H9 (cell line): ENCODE data around the gene ANKRD11. TPM values are rescaled to one million over a fixed set of nuclear protein-coding genes. Genes with fewer than 3 reads are reported as not detected.

Experiments used
- DNase-seq: peaks from one replicate; pipeline ENCODE4 v3.0.0-alpha.2; 2017
- H2AFZ ChIP-seq: one replicate; pipeline ENCODE4 v1.6.1; 2013; ENCODE audit warnings: mild to moderate bottlenecking, low read length, control low read depth, moderate library complexity
- H2AK5ac ChIP-seq: 2 replicates; pipeline ENCODE4 v1.6.1; 2013; ENCODE audit warnings: low read length, control low read depth, mixed read lengths; ENCODE audit not compliant: insufficient read length
- H2BK120ac ChIP-seq: one replicate; pipeline ENCODE4 v1.6.1; 2013; ENCODE audit warnings: low read depth, mild to moderate bottlenecking, low read length, control low read depth, inconsistent platforms; ENCODE audit not compliant: poor library complexity, severe bottlenecking
- H2BK12ac ChIP-seq: 2 replicates; pipeline ENCODE4 v1.6.1; 2013; ENCODE audit warnings: low read length, control low read depth, mixed read lengths, low read depth; ENCODE audit not compliant: insufficient read length
- H2BK15ac ChIP-seq: 2 replicates; pipeline ENCODE4 v1.6.1; 2013; ENCODE audit warnings: low read depth, low read length, control low read depth
- H2BK20ac ChIP-seq: one replicate; pipeline ENCODE4 v1.6.1; 2013; ENCODE audit warnings: low read depth, mild to moderate bottlenecking, low read length, control low read depth, inconsistent platforms; ENCODE audit not compliant: poor library complexity, severe bottlenecking
- H2BK5ac ChIP-seq: 2 replicates; pipeline ENCODE4 v1.6.1; 2013; ENCODE audit warnings: low read length, control low read depth, mixed read lengths; ENCODE audit not compliant: insufficient read length
- H3K14ac ChIP-seq: 2 replicates; pipeline ENCODE4 v1.6.1; 2013; ENCODE audit warnings: low read length, control low read depth; ENCODE audit not compliant: insufficient read depth
- H3K18ac ChIP-seq: 2 replicates; pipeline ENCODE4 v1.6.1; 2013; ENCODE audit warnings: low read depth, mild to moderate bottlenecking, mixed read lengths, low read length, control low read depth; ENCODE audit not compliant: insufficient read length
- H3K23ac ChIP-seq: 2 replicates; pipeline ENCODE4 v1.6.1; 2013; ENCODE audit warnings: low read length, control low read depth, mixed read lengths, low read depth; ENCODE audit not compliant: insufficient read length
- H3K23me2 ChIP-seq: 2 replicates; pipeline ENCODE4 v1.6.1; 2013; ENCODE audit warnings: low read depth, mild to moderate bottlenecking, mixed read lengths, low read length, control low read depth; ENCODE audit not compliant: insufficient read length, poor library complexity, severe bottlenecking
- H3K27ac ChIP-seq: 2 replicates; pipeline ENCODE4 v1.5.1; 2013; ENCODE audit warnings: low read length, control low read depth, mixed read lengths, low read depth; ENCODE audit not compliant: insufficient read length
- H3K27me3 ChIP-seq: 2 replicates; pipeline ENCODE4 v1.6.1; 2013; ENCODE audit warnings: low read length, control low read depth, inconsistent platforms; ENCODE audit not compliant: insufficient read depth
- H3K4ac ChIP-seq: 2 replicates; pipeline ENCODE4 v1.6.1; 2013; ENCODE audit warnings: low read depth, mild to moderate bottlenecking, control low read depth, inconsistent platforms, low read length, moderate library complexity
- H3K4me1 ChIP-seq: 2 replicates; pipeline ENCODE4 v1.6.1; 2013; ENCODE audit warnings: low read length, control low read depth, inconsistent platforms; ENCODE audit not compliant: insufficient read depth
- H3K4me2 ChIP-seq: 2 replicates; pipeline ENCODE4 v1.6.1; 2013; ENCODE audit warnings: low read length, control low read depth, mixed read lengths; ENCODE audit not compliant: insufficient read length, insufficient read depth
- H3K56ac ChIP-seq: 2 replicates; pipeline ENCODE4 v1.6.1; 2013; ENCODE audit warnings: low read depth, mild to moderate bottlenecking, mixed read lengths, low read length, control low read depth; ENCODE audit not compliant: insufficient read length
- H3K79me1 ChIP-seq: 2 replicates; pipeline ENCODE4 v1.6.1; 2013; ENCODE audit warnings: low read depth, mild to moderate bottlenecking, moderate library complexity, low read length, control low read depth, inconsistent platforms; ENCODE audit not compliant: insufficient read depth, poor library complexity, severe bottlenecking
- H3K79me2 ChIP-seq: 2 replicates; pipeline ENCODE4 v1.6.1; 2013; ENCODE audit warnings: low read length, control low read depth, inconsistent platforms; ENCODE audit not compliant: insufficient read depth
- H3K9ac ChIP-seq: 2 replicates; pipeline ENCODE4 v1.6.1; 2013; ENCODE audit warnings: low read length, control low read depth, mixed read lengths; ENCODE audit not compliant: insufficient read length; ENCODE audit errors: extremely low read depth
- H3K9me3 ChIP-seq: one replicate; pipeline ENCODE4 v1.6.1; 2013; ENCODE audit warnings: low read depth, low read length, inconsistent platforms; ENCODE audit not compliant: control insufficient read depth
- H3T11ph ChIP-seq: one replicate; pipeline ENCODE4 v1.6.1; 2013; ENCODE audit warnings: mild to moderate bottlenecking, low read length, control low read depth, inconsistent platforms
- H4K20me1 ChIP-seq: one replicate; pipeline ENCODE4 v1.6.1; 2013; ENCODE audit not compliant: control insufficient read depth, insufficient read length, insufficient read depth
- H4K5ac ChIP-seq: 2 replicates; pipeline ENCODE4 v1.6.1; 2013; ENCODE audit warnings: low read depth, mild to moderate bottlenecking, mixed read lengths, low read length, control low read depth; ENCODE audit not compliant: insufficient read length
- H4K8ac ChIP-seq: replicated peaks from 2 replicates; pipeline ENCODE4 v1.6.1; 2013; ENCODE audit warnings: low read length, control low read depth, mixed read lengths, low read depth; ENCODE audit not compliant: insufficient read length
- H4K91ac ChIP-seq: 2 replicates; pipeline ENCODE4 v1.6.1; 2013; ENCODE audit warnings: low read depth, mild to moderate bottlenecking, moderate library complexity, mixed read lengths, low read length, control low read depth; ENCODE audit not compliant: insufficient read length
- H3K27ac Mint-ChIP-seq, 3 experiments: 2 replicates in 2 of 3; 3 replicates in 1 of 3; pipeline ENCODE4 v1.8.0; 2020 to 2021; ENCODE audit warnings: mixed read lengths in 3 of 3, mild to moderate bottlenecking in 1 of 3, moderate library complexity in 1 of 3
- H3K27me3 Mint-ChIP-seq: 2 replicates; pipeline ENCODE4 v1.8.0; 2021; ENCODE audit warnings: low read depth, mild to moderate bottlenecking, moderate library complexity, mixed read lengths
- H3K36me3 Mint-ChIP-seq, 3 experiments: 2 replicates in 2 of 3; 3 replicates in 1 of 3; pipeline ENCODE4 v1.8.0; 2020 to 2021; ENCODE audit warnings: low read depth in 3 of 3, mixed read lengths in 3 of 3; ENCODE audit not compliant: insufficient read depth in 1 of 3
- H3K4me1 Mint-ChIP-seq, 2 experiments: 2 replicates each; pipeline ENCODE4 v1.8.0; 2020; ENCODE audit warnings: mixed read lengths in 2 of 2
- H3K4me3 Mint-ChIP-seq, 2 experiments: 2 replicates in 1 of 2; 3 replicates in 1 of 2; pipeline ENCODE4 v1.8.0; 2020 to 2021; ENCODE audit warnings: mild to moderate bottlenecking in 2 of 2, mixed read lengths in 2 of 2, moderate library complexity in 1 of 2
- H3K9me3 Mint-ChIP-seq, 2 experiments: 2 replicates in 1 of 2; 3 replicates in 1 of 2; pipeline ENCODE4 v1.8.0; 2020; ENCODE audit warnings: mild to moderate bottlenecking in 2 of 2, mixed read lengths in 2 of 2, moderate library complexity in 1 of 2
- CTCF ChIP-seq: fragments of 200-600 bp; sonication (generic); conservative IDR thresholded peaks from 3 replicates; pipeline ENCODE4 v1.8.0; 2021; ENCODE audit warnings: antibody characterized with exemption, mild to moderate bottlenecking
- WGBS: extraction: QIAGEN DNeasy Blood & Tissue Kit; methylation state at CpG from one replicate; pipeline ENCODE4 v1.1.7; 2013; ENCODE audit warnings: missing lambda C conversion rate, low lambda C conversion rate, mixed read lengths; ENCODE audit not compliant: insufficient read length; ENCODE audit errors: extremely low coverage; 5-methylcytosine and 5-hydroxymethylcytosine counted together
- total RNA-seq: library from RNA; stranded (reverse); gene quantifications from 2 replicates; pipeline ENCODE4 v1.2.1, GENCODE V29; 2021

ANKRD11 gene
- total RNA-seq, 1 experiment from 2014 or later, result 181 TPM

GRCh38 chr16:89233678-89234490, 256.5 kb downstream of the ANKRD11 start:
- H2BK15ac ChIP-seq, result no peak overlapping the region
- no peak for TF ChIP-seq CTCF
- no peak overlapping the region for H2BK5ac ChIP-seq
- Mint-ChIP-seq H3K4me3 (no peak overlapping the region), H3K36me3 (peaks cover 48 to 62% (median 58%) of the 10 kb centered on the region in 3 experiments), H3K27me3 (no peaks in the 10 kb centered on the region), H3K27ac (no peak overlapping the region), H3K4me1 (no peaks in the 10 kb centered on the region), H3K9me3 (peaks cover 9 to 22% of the 10 kb centered on the region in 2 experiments)
- H2BK120ac ChIP-seq, result no peak overlapping the region
- no peak overlapping the region for H3K18ac ChIP-seq
- no peak overlapping the region for H4K8ac ChIP-seq
- H3K14ac ChIP-seq, result no peak overlapping the region
- no peak overlapping the region for H3K4me2 ChIP-seq
- H3K23me2 ChIP-seq, result no peaks in the 10 kb centered on the region
- no peak overlapping the region for H3K4ac ChIP-seq
- H2AFZ ChIP-seq, result no peak overlapping the region
- WGBS, result no CpG with 5 or more reads among the region's 16 CpGs
- H3K9me3 ChIP-seq, result peaks cover 17% of the 10 kb centered on the region
- no peak overlapping the region for H3K9ac ChIP-seq
- no peak overlapping the region for H3K27ac ChIP-seq
- H3K4me1 ChIP-seq, result no peaks in the 10 kb centered on the region
- no peak overlapping the region for H2BK20ac ChIP-seq
- no peaks in the 10 kb centered on the region for H4K20me1 ChIP-seq
- DNase-seq, result no peak
- no peaks in the 10 kb centered on the region for H3K79me2 ChIP-seq
- H4K91ac ChIP-seq, result no peak overlapping the region
- no peak overlapping the region for H3K56ac ChIP-seq
- no peak overlapping the region for H3T11ph ChIP-seq
- no peak overlapping the region for H2AK5ac ChIP-seq
- no peak overlapping the region for H4K5ac ChIP-seq
- H3K23ac ChIP-seq, result no peak overlapping the region
- no peak overlapping the region for H2BK12ac ChIP-seq
- no peaks in the 10 kb centered on the region for H3K27me3 ChIP-seq
- H3K79me1 ChIP-seq, result no peaks in the 10 kb centered on the region
